Rectal smooth muscle tissue (tissue), 1 donor: ENCODE results near the gene CYTH1.
"Not testable (repeated sequence)": the region's sequence is repeated elsewhere in the genome, so short reads cannot be mapped to it uniquely, and the experiment has no call there.

Experiments
- H3K27ac ChIP-seq: one replicate; pipeline ENCODE4 v1.7.0; 2013; ENCODE audit warnings: low read depth, low read length, inconsistent platforms
- H3K27me3 ChIP-seq: one replicate; pipeline ENCODE4 v1.7.0; 2013; ENCODE audit warnings: low read length; ENCODE audit not compliant: control insufficient read depth, insufficient read depth
- H3K36me3 ChIP-seq: one replicate; pipeline ENCODE4 v1.7.0; 2013; ENCODE audit warnings: low read length; ENCODE audit not compliant: control insufficient read depth, insufficient read depth
- H3K4me1 ChIP-seq: one replicate; pipeline ENCODE4 v1.7.0; 2013; ENCODE audit warnings: low read length; ENCODE audit not compliant: control insufficient read depth, insufficient read depth
- H3K4me3 ChIP-seq: one replicate; pipeline ENCODE4 v1.7.0; 2013; ENCODE audit warnings: low read length
- H3K9ac ChIP-seq: one replicate; pipeline ENCODE4 v1.7.0; 2013; ENCODE audit warnings: low read length

CYTH1 gene

GRCh38 chr17:78763561-78763960, 18.5 kb downstream of the CYTH1 start:
- Histone ChIP-seq H3K36me3 (no peaks in the 10 kb centered on the region), H3K27me3 (no peaks in the 10 kb centered on the region), H3K4me1 (peaks cover 2% of the 10 kb centered on the region), H3K9ac (no peak overlapping the region), H3K4me3 (no peak overlapping the region), H3K27ac (no peak overlapping the region)

GRCh38 chr17:78761789-78762406, 20.2 kb downstream of the CYTH1 start:
- H3K4me1 ChIP-seq = peaks cover 2% of the 10 kb centered on the region
- H3K36me3 ChIP-seq = no peaks in the 10 kb centered on the region
- no peaks in the 10 kb centered on the region for H3K27me3 ChIP-seq
- no peak overlapping the region for H3K9ac ChIP-seq
- no peak overlapping the region for H3K4me3 ChIP-seq
- no peak overlapping the region for H3K27ac ChIP-seq

- H3K36me3 ChIP-seq = no peaks in the 10 kb centered on the region
- peaks cover 2% of the 10 kb centered on the region for H3K4me1 ChIP-seq
- no peak overlapping the region for H3K27ac ChIP-seq
- H3K9ac ChIP-seq = no peak overlapping the region
- no peaks in the 10 kb centered on the region for H3K27me3 ChIP-seq
- H3K4me3 ChIP-seq = no peak overlapping the region
Observed at GRCh38 chr17:78759969-78760352, 22.1 kb downstream of the CYTH1 start.

GRCh38 chr17:78759203-78759968, 22.7 kb downstream of the CYTH1 start:
- Histone ChIP-seq H3K36me3 (no peaks in the 10 kb centered on the region), H3K27me3 (no peaks in the 10 kb centered on the region), H3K27ac (no peak overlapping the region), H3K9ac (no peak overlapping the region), H3K4me1 (no peaks in the 10 kb centered on the region), H3K4me3 (no peak overlapping the region)

- no peak overlapping the region for H3K4me3 ChIP-seq
- no peaks in the 10 kb centered on the region for H3K27me3 ChIP-seq
- no peak overlapping the region for H3K9ac ChIP-seq
- no peak overlapping the region for H3K27ac ChIP-seq
- H3K36me3 ChIP-seq = no peaks in the 10 kb centered on the region
- no peaks in the 10 kb centered on the region for H3K4me1 ChIP-seq
Observed at GRCh38 chr17:78753316-78754250, 28.5 kb downstream of the CYTH1 start.

- Histone ChIP-seq H3K36me3 (no peaks in the 10 kb centered on the region), H3K9ac (no peak overlapping the region), H3K27me3 (no peaks in the 10 kb centered on the region), H3K4me3 (no peak overlapping the region), H3K27ac (no peak overlapping the region), H3K4me1 (peaks cover 3% of the 10 kb centered on the region)
Observed at GRCh38 chr17:78751447-78752161, 30.5 kb downstream of the CYTH1 start.

- not testable (repeated sequence) for H3K9ac ChIP-seq, H3K27me3 ChIP-seq, H3K4me3 ChIP-seq, H3K27ac ChIP-seq, H3K36me3 ChIP-seq, H3K4me1 ChIP-seq
Observed at GRCh38 chr17:78751000-78751399, 31.1 kb downstream of the CYTH1 start.

- H3K4me1 ChIP-seq = peaks cover 6% of the 10 kb centered on the region
- H3K36me3 ChIP-seq = no peaks in the 10 kb centered on the region
- no peaks in the 10 kb centered on the region for H3K27me3 ChIP-seq
- H3K27ac ChIP-seq = peak overlapping the region; percentile 16
- H3K9ac ChIP-seq = no peak overlapping the region
- no peak overlapping the region for H3K4me3 ChIP-seq
Observed at GRCh38 chr17:78748730-78749317, 33.2 kb downstream of the CYTH1 start.

- Histone ChIP-seq H3K4me3 (peak overlapping the region; percentile 42), H3K27me3 (no peaks in the 10 kb centered on the region), H3K4me1 (peaks cover 6% of the 10 kb centered on the region), H3K36me3 (no peaks in the 10 kb centered on the region), H3K9ac (no peak overlapping the region), H3K27ac (peak overlapping the region; percentile 40)
Observed at GRCh38 chr17:78748048-78748729, 33.9 kb downstream of the CYTH1 start.

- no peaks in the 10 kb centered on the region for H3K27me3 ChIP-seq
- no peak overlapping the region for H3K4me3 ChIP-seq
- H3K27ac ChIP-seq = peak overlapping the region; percentile 40
- H3K4me1 ChIP-seq = peaks cover 6% of the 10 kb centered on the region
- no peak overlapping the region for H3K9ac ChIP-seq
- H3K36me3 ChIP-seq = no peaks in the 10 kb centered on the region
Observed at GRCh38 chr17:78747488-78747887, 34.6 kb downstream of the CYTH1 start.

GRCh38 chr17:78746949-78747269, 35.2 kb downstream of the CYTH1 start:
- H3K9ac ChIP-seq = no peak overlapping the region
- H3K27me3 ChIP-seq = no peaks in the 10 kb centered on the region
- no peak overlapping the region for H3K27ac ChIP-seq
- H3K36me3 ChIP-seq = no peaks in the 10 kb centered on the region
- H3K4me3 ChIP-seq = no peak overlapping the region
- H3K4me1 ChIP-seq = peaks cover 6% of the 10 kb centered on the region
